Measurements from ENCODE around the gene KCNQ1.

The KCNQ1 gene

GRCh38 chr11:2750682-2751522 lies 306.1 kb downstream of the KCNQ1 start:
- no peak for DNase-seq (ENCODE audit: low spot score)

DNA sequence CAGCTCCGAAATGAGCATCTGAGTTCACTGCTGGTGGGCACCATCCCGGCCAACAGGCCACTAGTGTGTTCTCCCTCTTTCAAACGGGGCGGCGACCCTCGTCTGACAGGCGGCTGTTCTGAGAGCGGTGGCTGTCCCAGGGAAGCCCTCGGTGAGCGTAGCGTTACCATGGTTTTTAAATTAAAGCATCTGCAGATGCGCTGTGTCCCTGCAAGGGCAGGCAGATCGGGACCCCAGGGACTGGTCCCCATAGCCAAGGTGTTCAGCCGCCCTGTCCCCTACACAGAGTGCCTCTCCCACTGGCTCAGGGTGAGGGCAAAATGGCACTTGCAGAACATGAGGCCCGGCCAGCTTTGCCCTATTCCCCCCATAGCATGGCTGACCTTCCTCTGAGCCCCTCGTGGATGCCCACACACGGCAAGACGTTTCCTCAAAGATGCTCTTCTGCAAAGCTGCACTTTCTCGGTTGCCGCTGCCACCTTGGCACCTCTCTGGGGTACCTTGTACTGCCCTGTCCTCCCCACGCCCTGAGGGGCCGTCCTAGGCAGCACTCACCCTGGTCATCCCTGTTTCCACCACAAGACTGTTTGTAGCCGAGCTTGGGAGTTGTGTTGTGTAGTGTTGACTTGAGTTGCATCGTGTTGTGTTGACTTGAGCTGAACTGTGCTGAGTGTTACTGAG lies 306.9 kb downstream of the KCNQ1 start:
- DNase-seq (ENCODE audit: low spot score), result no peak

DNA sequence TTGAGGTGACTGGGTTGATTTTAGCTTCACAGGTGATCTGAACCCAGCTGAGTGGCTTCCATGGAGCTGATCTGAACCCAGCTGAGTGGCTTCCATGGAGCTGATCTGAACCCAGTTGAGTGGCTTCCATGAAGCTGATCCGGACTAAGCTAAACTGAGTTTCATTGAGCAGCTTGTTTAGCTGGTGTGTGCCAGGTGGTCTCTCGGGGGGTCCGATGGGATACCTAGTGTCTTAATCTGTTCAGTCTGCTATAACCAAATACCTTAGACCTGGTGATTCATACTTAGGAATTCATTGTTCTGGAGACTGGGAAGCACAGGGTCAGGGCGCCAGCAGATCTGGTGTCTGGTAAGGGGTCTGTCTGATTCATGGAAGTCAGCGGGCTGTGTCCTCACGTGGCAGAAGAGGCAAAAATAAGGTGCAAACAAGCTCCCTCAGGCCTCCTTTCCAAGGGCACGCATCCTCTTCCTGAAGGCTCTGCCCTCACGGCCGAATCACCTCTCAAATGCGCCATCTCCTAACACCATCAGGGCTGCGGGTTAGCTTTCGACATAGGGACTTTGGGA lies 307.5 kb downstream of the KCNQ1 start:
- DNase-seq (ENCODE audit: low spot score), result no peak

DNA sequence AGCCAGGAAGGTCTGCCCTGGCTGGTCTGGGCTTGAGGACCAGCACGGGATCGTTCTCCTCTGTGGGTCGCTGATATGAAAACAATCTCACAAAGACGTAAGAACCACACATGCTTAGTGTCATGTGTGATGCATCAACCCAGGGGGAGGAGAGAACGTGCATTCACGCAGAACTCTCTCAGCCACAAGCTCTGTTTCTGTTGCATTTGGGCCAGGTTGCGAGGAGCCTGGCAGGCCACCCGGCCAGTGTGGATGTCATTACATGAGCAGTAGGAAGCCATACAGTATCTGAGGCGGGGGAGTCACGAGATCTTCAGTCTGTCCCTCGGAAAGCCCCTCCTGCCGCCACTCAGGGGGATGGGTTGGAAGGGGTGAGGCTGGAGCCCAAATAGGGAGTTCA lies 308.1 kb downstream of the KCNQ1 start:
- DNase-seq (ENCODE audit: low spot score), result no peak

GRCh38 chr11:2754008-2754407 lies 309.2 kb downstream of the KCNQ1 start:
- no peak for DNase-seq (ENCODE audit: low spot score)

GRCh38 chr11:2755071-2755470 lies 310.3 kb downstream of the KCNQ1 start:
- DNase-seq (ENCODE audit: low spot score), result no peak

- DNase-seq (ENCODE audit: low spot score), result no peak
Measured at GRCh38 chr11:2758751-2759150, 313.9 kb downstream of the KCNQ1 start.

- DNase-seq (ENCODE audit: low spot score), result no peak
Measured at GRCh38 chr11:2759228-2760195, 314.7 kb downstream of the KCNQ1 start.

DNA sequence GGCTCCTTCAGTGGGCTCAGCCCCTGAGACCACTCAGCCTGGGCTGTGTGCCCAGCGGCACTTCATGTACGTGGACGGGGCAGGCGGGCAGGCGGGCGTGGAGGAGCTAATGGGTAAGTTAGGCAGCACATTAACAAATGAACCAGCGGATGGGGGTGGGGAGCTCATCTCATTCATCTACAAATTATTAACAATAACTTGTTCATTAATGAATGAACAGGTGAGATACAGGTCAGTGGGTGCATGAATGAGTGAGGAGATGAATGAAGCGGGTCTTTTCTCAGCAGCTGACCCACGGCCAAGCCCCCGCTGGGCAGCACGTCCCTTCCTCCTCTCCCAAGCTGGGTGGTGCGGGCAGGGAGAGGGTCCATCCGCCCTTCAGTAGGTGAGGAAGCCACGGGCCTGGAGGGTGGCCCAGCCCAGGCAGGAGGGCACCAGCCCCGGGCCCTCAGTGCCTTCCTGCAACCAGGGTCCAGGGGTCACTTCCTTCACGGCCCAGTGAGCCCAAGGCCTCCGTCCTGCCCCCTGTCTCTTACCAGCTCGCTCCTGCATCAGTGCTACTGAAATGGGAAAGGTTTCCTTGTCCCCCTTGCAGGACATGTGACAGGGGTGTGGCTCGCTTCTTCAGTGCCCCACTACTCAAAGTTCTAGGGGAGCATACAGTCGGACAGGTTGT lies 315.5 kb downstream of the KCNQ1 start:
- no peak for DNase-seq (ENCODE audit: low spot score)

DNA sequence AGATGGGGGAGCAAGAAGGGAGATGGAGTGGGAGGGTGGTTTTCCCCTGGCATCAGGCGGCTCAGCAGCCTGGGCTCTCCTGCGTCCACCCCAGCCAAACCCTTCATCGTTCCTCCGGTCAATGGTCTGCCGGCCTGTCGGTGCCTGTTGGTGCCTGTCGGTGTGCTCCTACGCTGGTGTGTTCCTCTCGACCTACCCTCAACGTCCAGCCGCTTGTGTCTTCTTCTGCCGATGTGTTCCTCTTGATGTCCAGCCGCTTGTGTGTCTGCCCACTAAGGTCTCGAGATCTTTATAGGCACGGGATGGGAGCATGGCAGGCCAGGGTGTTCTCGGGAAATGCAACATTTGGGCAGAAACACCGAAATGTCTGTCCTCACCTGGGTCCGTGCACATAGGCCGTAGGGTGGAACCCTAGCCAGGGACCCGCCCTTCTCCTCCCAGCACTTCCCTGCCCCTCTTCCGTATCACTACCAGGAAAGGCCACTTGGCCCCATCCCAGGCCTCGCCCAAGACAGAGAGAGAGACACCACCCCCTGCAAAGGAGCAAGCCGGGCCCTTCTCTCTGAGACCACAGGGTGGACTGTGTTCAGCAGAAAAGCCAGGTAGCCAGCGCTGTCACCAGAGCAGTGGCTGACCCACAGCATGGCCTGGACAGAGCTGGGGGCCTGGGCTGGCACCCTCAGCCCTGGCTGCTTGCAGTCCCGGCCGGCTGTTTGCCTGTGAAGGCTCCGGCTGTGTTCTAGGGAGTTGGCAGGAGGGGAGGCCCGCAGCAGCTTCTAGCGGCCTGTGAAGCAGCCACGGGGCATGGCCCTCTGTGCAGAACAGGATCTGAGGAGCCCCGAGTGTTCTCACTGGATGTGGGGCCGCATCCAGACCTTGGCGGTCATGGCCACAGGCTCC lies 316.6 kb downstream of the KCNQ1 start:
- DNase-seq (ENCODE audit: low spot score), result no peak

DNA sequence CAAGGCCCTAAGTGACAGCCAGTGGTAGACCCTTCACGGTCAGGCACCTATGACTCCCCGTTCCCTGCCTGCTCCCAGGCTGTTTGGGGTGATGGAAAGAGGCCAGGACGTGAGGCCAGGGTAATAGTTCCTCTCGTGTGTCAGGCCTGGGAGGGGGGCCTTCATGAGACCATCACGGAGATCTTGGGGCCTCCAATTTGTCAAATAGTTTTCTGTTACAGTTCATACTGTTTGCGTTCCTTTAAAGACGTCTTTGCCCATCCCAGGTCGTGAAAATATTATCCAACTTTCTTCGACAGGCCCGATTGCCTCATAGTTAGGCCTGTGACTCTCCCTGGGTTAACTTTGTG lies 317.2 kb downstream of the KCNQ1 start:
- no peak for DNase-seq (ENCODE audit: low spot score)

- no peak for DNase-seq (ENCODE audit: low spot score)
Measured at GRCh38 chr11:2762451-2762850, 317.6 kb downstream of the KCNQ1 start.

GRCh38 chr11:2763984-2764383 lies 319.2 kb downstream of the KCNQ1 start:
- DNase-seq (ENCODE audit: low spot score), result no peak

DNA sequence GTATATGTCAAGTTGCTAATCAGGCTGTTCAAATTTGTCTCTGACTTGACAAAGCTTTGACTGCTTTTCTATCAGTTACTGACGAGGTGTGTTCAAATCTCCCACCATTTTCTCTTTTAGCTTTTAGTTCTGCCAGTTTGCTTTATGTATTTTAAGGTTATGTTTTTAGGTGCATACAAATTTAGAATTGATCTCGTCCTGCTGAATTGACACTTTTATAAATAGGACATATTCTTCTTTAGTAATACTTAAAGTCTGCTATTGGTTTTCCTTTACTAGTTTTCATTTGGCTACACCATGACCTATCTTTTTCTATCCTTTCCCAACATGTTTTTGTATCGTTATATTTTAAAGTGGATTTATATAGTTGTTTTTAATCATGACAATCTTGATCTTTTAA lies 320.7 kb downstream of the KCNQ1 start:
- DNase-seq (ENCODE audit: low spot score), result no peak

- no peak for DNase-seq (ENCODE audit: low spot score)
Measured at GRCh38 chr11:2766166-2766565, 321.4 kb downstream of the KCNQ1 start.

DNA sequence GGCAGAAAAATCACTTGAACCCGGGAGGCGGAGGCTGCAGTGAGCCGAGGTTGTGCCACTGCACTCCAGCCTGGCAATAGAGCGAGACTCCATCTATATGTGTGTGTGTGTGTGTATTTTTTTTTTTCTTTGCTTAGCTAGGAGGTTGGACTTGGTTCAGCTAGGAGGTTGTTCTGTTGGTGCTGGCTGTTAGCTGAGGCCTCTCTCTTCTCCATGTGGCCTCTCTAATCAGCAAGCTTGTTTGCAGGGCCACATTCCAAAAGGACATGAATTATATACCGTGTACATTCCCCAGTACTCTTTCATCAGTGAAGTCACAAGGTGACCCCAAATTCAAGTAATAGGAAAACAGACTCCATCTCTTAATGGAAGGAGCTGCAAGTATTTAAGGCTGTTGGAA lies 322.3 kb downstream of the KCNQ1 start:
- no peak for DNase-seq (ENCODE audit: low spot score)

DNA sequence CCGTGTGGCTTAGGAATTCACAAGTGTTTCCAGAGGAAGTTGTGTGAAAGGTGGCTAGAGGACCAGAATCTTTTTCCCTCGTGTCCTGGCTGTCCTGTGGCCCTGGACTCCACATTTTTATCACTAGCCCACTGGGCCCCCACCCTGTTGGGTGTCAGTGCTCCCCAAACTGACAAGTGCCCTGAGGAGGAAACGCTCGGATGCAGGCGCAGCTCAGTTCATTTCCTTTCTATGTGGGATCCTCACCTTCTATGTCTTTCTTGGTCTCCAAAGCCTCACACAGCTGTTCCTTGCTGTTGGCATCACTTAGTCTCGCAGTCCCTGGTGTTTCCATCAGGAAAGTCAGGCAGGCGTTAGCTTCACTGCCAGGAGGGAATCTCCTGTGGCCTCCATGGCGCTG lies 323.0 kb downstream of the KCNQ1 start:
- no peak for DNase-seq (ENCODE audit: low spot score)

DNA sequence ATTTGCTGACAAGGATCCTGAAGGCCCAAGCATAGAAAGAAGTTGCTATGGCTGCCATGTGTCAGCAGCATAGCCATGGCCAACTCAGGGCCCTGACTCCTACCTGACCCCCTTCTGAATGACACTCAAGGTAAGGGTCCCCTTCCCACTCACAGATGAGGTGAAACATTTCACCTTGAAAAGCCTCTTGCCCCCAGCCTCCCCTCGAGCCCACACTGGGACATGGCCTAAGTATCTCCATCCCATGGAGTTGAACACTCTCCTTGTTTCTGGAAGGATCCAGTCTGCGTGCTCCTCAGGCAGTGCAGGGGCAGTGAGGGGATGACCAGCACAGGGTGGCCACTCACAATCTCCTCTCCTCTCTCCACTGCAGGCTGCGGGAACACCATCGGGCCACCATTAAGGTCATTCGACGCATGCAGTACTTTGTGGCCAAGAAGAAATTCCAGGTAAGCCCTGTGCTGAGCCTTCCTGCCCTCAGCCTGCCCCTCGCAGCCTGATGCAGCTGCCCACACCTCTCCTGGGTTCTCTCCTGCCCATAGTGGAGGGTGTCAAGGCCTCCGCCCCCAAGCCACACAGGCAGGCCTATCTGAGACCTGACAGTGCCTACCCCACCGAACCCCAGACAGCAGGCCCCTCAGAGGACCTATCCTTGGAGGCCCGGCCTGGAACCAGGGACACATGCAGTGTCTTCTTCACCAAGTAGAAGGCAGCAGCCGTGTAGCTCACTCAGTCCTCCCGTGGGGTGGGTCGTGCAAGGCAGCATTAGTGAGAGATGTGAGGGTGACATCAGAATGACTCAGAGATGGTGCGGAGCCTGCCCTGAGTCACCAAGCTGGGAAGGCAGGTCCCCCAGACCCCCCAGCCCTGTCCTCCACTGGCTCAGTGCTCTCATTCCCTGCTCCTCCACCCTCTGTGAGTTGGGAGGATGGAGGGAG lies 323.9 kb downstream of the KCNQ1 start:
- DNase-seq (ENCODE audit: low spot score), result no peak

DNA sequence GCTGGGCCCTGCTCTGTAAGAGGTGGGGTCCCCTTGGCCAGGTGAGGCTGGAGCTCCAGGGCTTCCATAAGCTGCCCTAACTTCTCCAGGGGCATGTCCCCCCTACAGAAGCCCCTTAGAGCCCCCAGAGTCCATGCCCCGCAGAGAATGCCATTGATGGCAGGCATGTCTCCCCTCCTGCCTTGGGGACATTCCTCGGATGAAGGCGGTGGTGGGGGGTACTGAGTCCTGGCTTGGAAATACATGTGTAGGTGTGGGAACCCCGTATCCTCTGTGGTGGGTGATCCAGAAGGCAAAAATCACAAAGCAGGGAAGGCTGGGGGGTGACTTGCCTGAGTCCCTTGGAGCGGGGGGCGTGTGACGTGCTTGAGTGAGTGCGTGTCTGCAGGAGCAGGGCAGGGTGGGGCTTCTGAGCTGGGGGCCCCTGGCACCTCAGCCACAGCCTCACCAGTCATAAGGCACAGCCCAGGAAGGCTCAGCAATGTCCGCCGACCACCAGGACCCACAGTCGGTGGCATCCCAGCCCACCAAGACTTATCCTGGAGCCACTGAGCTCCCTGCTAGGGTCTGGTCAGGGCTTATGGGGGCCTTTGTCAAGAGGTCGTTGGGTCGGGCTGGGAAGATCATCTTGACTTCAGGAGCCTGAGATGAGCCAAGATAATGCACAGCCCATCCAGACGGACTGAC lies 324.7 kb downstream of the KCNQ1 start:
- DNase-seq (ENCODE audit: low spot score), result no peak

All from NAMALWA (cell line).